Measurements from ENCODE around the gene PRKCE.

GRCh38 chr2:46007412-46007811 is 355.9 kb downstream of the PRKCE start:
- TF ChIP-seq, protein P1, sequence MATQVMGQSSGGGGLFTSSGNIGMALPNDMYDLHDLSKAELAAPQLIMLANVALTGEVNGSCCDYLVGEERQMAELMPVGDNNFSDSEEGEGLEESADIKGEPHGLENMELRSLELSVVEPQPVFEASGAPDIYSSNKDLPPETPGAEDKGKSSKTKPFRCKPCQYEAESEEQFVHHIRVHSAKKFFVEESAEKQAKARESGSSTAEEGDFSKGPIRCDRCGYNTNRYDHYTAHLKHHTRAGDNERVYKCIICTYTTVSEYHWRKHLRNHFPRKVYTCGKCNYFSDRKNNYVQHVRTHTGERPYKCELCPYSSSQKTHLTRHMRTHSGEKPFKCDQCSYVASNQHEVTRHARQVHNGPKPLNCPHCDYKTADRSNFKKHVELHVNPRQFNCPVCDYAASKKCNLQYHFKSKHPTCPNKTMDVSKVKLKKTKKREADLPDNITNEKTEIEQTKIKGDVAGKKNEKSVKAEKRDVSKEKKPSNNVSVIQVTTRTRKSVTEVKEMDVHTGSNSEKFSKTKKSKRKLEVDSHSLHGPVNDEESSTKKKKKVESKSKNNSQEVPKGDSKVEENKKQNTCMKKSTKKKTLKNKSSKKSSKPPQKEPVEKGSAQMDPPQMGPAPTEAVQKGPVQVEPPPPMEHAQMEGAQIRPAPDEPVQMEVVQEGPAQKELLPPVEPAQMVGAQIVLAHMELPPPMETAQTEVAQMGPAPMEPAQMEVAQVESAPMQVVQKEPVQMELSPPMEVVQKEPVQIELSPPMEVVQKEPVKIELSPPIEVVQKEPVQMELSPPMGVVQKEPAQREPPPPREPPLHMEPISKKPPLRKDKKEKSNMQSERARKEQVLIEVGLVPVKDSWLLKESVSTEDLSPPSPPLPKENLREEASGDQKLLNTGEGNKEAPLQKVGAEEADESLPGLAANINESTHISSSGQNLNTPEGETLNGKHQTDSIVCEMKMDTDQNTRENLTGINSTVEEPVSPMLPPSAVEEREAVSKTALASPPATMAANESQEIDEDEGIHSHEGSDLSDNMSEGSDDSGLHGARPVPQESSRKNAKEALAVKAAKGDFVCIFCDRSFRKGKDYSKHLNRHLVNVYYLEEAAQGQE (IDR thresholded peaks at IDR 0.05; ENCODE audit: unreplicated experiment) = no peak
- TF ChIP-seq, protein P2, sequence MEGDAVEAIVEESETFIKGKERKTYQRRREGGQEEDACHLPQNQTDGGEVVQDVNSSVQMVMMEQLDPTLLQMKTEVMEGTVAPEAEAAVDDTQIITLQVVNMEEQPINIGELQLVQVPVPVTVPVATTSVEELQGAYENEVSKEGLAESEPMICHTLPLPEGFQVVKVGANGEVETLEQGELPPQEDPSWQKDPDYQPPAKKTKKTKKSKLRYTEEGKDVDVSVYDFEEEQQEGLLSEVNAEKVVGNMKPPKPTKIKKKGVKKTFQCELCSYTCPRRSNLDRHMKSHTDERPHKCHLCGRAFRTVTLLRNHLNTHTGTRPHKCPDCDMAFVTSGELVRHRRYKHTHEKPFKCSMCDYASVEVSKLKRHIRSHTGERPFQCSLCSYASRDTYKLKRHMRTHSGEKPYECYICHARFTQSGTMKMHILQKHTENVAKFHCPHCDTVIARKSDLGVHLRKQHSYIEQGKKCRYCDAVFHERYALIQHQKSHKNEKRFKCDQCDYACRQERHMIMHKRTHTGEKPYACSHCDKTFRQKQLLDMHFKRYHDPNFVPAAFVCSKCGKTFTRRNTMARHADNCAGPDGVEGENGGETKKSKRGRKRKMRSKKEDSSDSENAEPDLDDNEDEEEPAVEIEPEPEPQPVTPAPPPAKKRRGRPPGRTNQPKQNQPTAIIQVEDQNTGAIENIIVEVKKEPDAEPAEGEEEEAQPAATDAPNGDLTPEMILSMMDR (conservative IDR thresholded peaks at IDR 0.05; ENCODE audit: low read depth in 2 of 2) = no peak
- TF ChIP-seq POLR2AphosphoS5 (IDR thresholded peaks at IDR 0.05; ENCODE audit: low read depth) (no peak), ZNF462 (CRISPR knock-in tag; IDR thresholded peaks at IDR 0.05) (no peak), EZH2 (IDR thresholded peaks at IDR 0.05; ENCODE audit: low read depth, unreplicated experiment) (no peak), EZH2phosphoT487 (IDR thresholded peaks at IDR 0.05; ENCODE audit: unreplicated experiment) (no peak), JUNB (IDR thresholded peaks at IDR 0.05; ENCODE audit: unreplicated experiment) (no peak), CREB1 (CRISPR knock-in tag; IDR thresholded peaks at IDR 0.05; ENCODE audit: low read depth) (no peak), STAT1 (IDR thresholded peaks at IDR 0.05; ENCODE audit: unreplicated experiment) (no peak), ZNF331 (CRISPR knock-in tag; IDR thresholded peaks at IDR 0.05; ENCODE audit: low read depth) (no peak), NANOG (IDR thresholded peaks at IDR 0.05; ENCODE audit: borderline replicate concordance) (no peak), ZNF114 (CRISPR knock-in tag; IDR thresholded peaks at IDR 0.05) (no peak)
- TF ChIP-seq, protein P3, sequence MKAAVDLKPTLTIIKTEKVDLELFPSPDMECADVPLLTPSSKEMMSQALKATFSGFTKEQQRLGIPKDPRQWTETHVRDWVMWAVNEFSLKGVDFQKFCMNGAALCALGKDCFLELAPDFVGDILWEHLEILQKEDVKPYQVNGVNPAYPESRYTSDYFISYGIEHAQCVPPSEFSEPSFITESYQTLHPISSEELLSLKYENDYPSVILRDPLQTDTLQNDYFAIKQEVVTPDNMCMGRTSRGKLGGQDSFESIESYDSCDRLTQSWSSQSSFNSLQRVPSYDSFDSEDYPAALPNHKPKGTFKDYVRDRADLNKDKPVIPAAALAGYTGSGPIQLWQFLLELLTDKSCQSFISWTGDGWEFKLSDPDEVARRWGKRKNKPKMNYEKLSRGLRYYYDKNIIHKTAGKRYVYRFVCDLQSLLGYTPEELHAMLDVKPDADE (IDR thresholded peaks at IDR 0.05) = no peak
